Ishikawa (cell line): ENCODE data around the gene ADAD2.

Experiments used
- CEBPB ChIP-seq: IDR thresholded peaks from 2 replicates; pipeline ENCODE4 v1.6.1; 2012
- CREB1 ChIP-seq: IDR thresholded peaks from 2 replicates; pipeline ENCODE4 v1.6.1; 2012; ENCODE audit warnings: low read depth
- EGR1 ChIP-seq: IDR thresholded peaks from 2 replicates; pipeline ENCODE4 v1.6.1; 2012
- EP300 ChIP-seq: IDR thresholded peaks from 2 replicates; pipeline ENCODE4 v1.6.1; 2012; ENCODE audit warnings: borderline replicate concordance
- FOXM1 ChIP-seq: IDR thresholded peaks from 2 replicates; pipeline ENCODE4 v1.6.1; 2012; ENCODE audit warnings: low read depth, borderline replicate concordance
- MAX ChIP-seq: IDR thresholded peaks from 2 replicates; pipeline ENCODE4 v1.6.1; 2012
- NFIC ChIP-seq: IDR thresholded peaks from 2 replicates; pipeline ENCODE4 v1.6.1; 2012
- RAD21 ChIP-seq: IDR thresholded peaks from 2 replicates; pipeline ENCODE4 v1.6.1; 2012; ENCODE audit warnings: low read depth
- REST ChIP-seq: IDR thresholded peaks from 2 replicates; pipeline ENCODE4 v1.6.1; 2012; ENCODE audit warnings: low read depth, mild to moderate bottlenecking
- TAF1 ChIP-seq: IDR thresholded peaks from 2 replicates; pipeline ENCODE4 v1.6.1; 2012; ENCODE audit warnings: low read depth, mild to moderate bottlenecking
- TCF12 ChIP-seq: IDR thresholded peaks from 2 replicates; pipeline ENCODE4 v1.6.1; 2012; ENCODE audit warnings: low read depth
- TEAD4 ChIP-seq: IDR thresholded peaks from 2 replicates; pipeline ENCODE4 v1.6.1; 2012
- USF1 ChIP-seq: IDR thresholded peaks from 2 replicates; pipeline ENCODE4 v1.6.1; 2012
- YY1 ChIP-seq: IDR thresholded peaks from 2 replicates; pipeline ENCODE4 v1.6.1; 2012; ENCODE audit warnings: low read depth
- ZBTB7A ChIP-seq: IDR thresholded peaks from 2 replicates; pipeline ENCODE4 v1.6.1; 2012; ENCODE audit warnings: low read depth

ADAD2 gene

DNA sequence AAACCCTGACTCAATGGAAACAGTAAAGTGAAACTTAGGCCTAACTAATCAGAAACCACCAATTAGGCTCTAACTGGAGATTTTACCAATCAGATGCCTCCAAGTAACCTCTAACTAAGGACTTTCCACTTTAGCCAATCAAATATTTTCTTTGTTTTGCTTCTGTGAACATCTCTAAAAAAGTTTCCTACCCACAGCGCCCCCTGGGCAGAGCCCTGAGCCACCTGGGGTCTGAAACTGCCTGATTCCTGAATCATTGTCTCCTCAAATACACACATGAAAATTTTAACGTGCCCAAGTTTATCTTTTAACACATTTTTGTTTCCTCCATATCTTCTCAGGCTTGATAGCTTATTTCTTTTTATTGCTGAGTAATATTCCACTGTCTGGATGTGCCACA lies 19.0 kb downstream of the ADAD2 start:
- TF ChIP-seq TCF12 (no peak), RAD21 (no peak), CEBPB (no peak), MAX (no peak), EGR1 (no peak), YY1 (no peak), ZBTB7A (no peak), EP300 (no peak), TAF1 (no peak), TEAD4 (no peak), FOXM1 (no peak), CREB1 (no peak), REST (no peak), NFIC (no peak), USF1 (no peak)

GRCh38 chr16:84212154-84212553 lies 21.2 kb downstream of the ADAD2 start:
- TF ChIP-seq USF1 (no peak), TCF12 (no peak), TAF1 (no peak), CEBPB (no peak), FOXM1 (no peak), REST (no peak)

GRCh38 chr16:84212631-84213030 lies 21.7 kb downstream of the ADAD2 start:
- TF ChIP-seq TCF12 = no peak
- TF ChIP-seq TAF1 = no peak
- TF ChIP-seq CREB1 = no peak
- no peak for TF ChIP-seq YY1
- TF ChIP-seq EP300 = no peak
- TF ChIP-seq FOXM1 = no peak
- no peak for TF ChIP-seq TEAD4
- no peak for TF ChIP-seq EGR1
- no peak for TF ChIP-seq REST
- no peak for TF ChIP-seq ZBTB7A
- TF ChIP-seq CEBPB = no peak
- TF ChIP-seq RAD21 = no peak
- TF ChIP-seq MAX = no peak
- TF ChIP-seq USF1 = no peak
- TF ChIP-seq NFIC = no peak

DNA sequence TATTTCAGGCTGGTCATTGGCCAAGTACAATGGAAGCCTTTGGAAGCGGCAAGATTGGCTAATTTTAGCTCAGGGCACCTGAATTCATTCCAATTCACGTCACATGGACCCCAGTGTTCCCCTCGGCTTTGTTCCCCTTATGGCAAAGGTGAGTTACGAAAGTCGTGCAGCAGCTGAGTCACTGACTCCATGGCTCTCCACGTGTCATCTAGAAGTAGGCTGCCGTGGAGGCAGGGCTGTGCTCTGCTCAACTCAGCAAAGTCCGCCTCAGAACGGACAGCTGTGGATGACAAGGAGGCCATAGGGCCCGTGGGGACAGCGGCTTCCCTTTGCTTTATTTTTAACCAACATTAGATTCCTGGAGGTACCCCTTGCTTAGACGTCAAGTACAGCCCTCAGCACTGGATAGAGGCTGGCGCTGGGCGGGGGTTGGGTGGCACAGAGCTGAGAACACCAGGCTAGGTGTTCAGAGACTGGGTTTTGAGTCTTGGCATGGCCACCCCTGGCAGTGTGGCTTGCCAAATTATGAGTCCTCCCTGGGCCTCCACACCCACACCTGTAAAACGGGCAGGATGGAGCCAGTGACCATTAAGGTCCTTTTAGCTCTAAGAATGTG lies 23.6 kb downstream of the ADAD2 start:
- TF ChIP-seq YY1 = no peak
- TF ChIP-seq REST = no peak
- TF ChIP-seq MAX = no peak
